Neuron (in vitro differentiated cells): ENCODE data around the gene HOXA4.

Experiments
- H2AFZ ChIP-seq: one replicate; pipeline ENCODE4 v1.6.1; 2013; ENCODE audit warnings: low read depth, mild to moderate bottlenecking, inconsistent platforms, low read length, moderate library complexity
- H3K27me3 ChIP-seq: one replicate; pipeline ENCODE4 v1.6.1; 2013; ENCODE audit warnings: low read length; ENCODE audit not compliant: insufficient read depth
- H3K36me3 ChIP-seq: one replicate; pipeline ENCODE4 v1.6.1; 2013; ENCODE audit warnings: low read length; ENCODE audit not compliant: insufficient read depth
- H3K4me1 ChIP-seq: one replicate; pipeline ENCODE4 v1.6.1; 2013; ENCODE audit warnings: low read length; ENCODE audit not compliant: insufficient read depth
- H3K4me3 ChIP-seq: 2 replicates; pipeline ENCODE4 v1.5.1; 2013; ENCODE audit warnings: mild to moderate bottlenecking, low read length, moderate library complexity
- H3K9me3 ChIP-seq: one replicate; pipeline ENCODE4 v1.6.1; 2013; ENCODE audit warnings: low read length

HOXA4 gene

DNA sequence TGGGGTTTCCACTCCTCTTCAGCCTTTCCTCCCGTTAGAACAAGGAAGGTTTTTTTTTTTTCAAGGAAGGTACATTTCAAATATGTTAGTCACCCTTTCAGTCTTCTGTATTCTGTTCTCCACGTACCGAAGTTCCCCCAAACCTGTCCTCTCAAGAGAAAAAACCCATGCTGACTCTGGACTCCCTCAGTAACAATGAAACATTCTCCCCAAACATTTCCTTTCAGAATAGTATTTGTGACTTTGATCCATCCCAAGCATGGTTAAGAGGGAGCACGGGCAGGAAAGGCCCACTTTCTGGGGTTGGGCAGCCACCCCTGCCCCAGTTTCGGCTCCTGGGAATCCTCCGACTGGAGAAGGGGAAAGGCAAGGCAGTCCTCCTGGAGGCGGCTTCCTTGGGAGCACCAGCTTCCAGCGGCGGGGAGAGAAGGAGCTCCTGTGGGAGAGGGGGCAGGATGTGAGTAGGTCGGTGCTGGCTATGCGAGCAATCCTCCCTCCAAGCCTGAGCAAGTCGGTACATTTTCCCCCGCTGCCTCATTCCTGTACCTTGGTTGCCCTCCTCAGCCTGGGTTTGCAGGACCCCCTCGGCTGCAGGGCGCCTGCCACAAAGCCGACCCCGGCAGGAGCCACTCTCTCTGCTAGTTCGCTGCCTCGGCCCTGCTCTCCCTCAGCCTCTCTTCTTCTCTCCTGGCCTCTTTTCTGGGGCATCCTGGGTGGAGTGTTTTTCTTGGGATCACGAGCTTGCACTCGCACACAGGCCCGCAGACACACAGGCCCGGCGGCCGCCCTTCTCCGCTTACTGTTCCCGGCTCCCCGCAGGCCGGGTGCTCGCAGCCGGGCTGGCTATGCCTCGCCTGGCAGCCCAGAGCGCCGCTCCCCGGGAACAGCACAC, 32.6 kb downstream of the HOXA4 start:
- Histone ChIP-seq H3K27me3 (peaks cover 97% of the 10 kb centered on the region), H3K4me1 (peaks cover 4% of the 10 kb centered on the region), H3K36me3 (no peaks in the 10 kb centered on the region), H2AFZ (no peak overlapping the region), H3K4me3 (no peak overlapping the region), H3K9me3 (peaks cover 2% of the 10 kb centered on the region)

DNA sequence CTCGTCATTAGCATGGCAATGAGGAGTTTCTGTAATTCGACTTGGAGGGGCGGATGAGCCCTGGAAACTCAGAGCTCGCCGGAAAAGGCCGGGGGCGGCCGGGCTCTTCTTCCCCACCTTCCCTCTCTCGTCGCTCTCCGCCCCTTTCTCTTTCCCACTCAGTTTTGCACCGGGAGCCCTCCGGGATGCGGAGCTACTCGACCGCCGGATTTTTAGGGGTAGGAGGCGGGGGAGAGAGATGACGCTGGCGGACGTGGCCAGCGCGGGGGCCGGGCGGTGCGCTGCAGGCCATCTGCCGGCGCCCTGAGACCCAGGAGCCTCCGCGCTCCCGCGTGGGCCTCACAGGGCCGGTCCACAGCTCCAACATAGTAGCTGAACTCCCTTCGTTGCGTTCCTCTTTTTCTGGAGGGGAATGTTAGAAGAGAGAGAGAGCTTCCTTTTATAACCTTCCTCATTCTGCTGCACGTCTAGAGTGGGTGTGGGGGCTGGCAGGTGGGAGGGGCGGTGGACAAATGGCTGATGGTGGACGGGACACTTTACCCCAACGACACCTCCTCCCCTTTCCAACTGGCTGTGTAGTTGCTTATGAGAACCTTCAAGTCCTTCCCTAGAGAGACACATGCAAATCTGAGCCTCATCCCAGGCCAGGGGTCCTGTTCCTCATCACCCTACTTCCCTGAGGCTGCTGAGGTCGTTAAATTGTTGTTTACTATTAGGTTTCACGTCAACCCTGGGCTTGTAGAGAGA, 33.6 kb downstream of the HOXA4 start:
- peaks cover 2% of the 10 kb centered on the region for H3K9me3 ChIP-seq
- peak overlapping the region; percentile 34 for H3K4me3 ChIP-seq
- peaks cover 93% of the 10 kb centered on the region for H3K27me3 ChIP-seq
- H3K4me1 ChIP-seq, result peaks cover 4% of the 10 kb centered on the region
- H3K36me3 ChIP-seq, result no peaks in the 10 kb centered on the region
- peak overlapping the region; percentile 80 for H2AFZ ChIP-seq

DNA sequence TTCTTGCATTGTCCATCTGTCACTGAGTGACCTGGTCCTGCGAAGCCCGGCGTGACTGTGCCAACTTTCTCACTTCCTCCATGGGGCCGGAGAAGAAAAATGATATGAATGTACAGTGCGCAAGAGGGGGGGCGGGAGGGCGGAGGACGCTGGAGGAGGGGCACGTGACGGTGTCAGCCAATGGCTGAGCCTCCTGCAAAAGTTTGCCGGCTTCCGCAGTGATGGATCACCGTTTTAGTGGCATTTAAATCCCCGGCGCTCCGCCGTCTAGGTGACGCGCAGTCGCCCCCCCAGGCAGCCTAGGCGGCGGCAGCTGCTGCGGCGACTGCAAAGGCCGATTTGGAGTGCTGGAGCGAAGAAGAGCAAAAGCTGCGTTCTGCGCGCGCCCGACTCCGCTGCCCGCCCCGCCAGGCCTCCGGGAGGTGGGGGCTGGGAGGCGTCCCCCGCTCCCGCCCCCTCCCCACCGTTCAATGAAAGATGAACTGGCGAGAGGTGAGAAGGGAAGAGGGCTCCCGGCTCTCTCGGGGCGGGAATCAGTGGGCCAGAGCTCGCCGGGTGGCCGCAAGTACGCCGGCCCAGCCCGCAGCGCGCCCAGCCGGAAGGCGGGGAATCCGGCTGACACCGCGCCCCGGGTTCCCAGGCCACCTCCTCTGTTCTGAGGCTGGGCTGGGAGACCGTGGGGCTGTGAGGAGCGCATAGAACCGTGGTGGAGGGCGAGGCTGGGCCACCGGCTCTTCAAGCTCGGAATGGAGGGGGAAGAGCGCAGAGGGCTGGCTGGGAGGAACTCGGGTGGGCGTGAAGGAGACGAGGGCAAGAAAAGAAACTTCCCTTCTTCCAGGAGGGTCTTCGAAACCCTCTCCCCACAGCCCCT, 34.4 kb downstream of the HOXA4 start, which contains the start of gene HOXA1:
TSS of gene HOXA1 (minus strand) at position 104 of the 871 bp plus-strand sequence. CDS start at position 16, 88 bp downstream.
- H3K9me3 ChIP-seq, result peaks cover 2% of the 10 kb centered on the region
- peak within 1 kb of the TSS; percentile 80 for H2AFZ ChIP-seq
- peaks cover 93% of the 10 kb centered on the region for H3K27me3 ChIP-seq
- H3K4me3 ChIP-seq, result peak within 1 kb of the TSS; percentile 34
- no peaks in the 10 kb centered on the region for H3K36me3 ChIP-seq
- peaks cover 4% of the 10 kb centered on the region for H3K4me1 ChIP-seq

DNA sequence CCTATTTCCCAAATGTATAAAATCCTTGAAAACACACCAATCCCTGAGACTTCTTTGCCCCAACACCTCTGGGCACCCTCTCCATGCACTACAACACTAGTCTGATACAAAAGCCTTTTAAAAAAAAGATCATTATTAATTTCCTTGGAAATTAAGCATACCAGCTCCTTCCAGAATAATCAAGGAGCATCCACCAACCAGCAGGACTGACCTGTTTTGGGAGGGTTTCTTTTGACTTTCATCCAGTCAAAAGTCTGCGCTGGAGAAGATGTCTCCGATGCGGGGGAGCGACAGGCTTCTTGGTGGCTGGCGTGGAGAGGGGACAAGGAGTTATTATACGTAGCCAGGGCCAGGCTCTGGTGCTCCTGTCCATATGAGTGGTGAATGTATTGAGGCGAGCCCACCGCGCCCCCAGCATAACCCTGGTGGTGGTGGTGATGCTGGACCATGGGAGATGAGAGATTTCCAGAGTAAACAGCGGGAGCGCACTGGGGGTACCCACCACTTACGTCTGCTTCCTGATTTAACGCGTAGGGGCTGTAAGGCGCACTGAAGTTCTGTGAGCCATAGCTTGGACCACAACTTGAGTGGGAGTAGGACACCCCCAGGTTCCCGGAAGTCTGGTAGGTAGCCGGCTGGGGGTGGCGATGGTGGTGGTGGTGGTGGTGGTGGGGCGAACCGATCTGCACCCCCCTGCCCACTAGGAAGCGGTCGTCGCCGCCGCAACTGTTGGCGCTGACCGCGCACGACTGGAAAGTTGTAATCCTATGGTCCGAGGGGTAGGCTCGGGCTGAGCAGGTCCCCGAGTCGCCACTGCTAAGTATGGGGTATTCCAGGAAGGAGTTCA, 35.3 kb downstream of the HOXA4 start:
- Histone ChIP-seq H2AFZ (no peak overlapping the region), H3K9me3 (peaks cover 2% of the 10 kb centered on the region), H3K4me1 (peaks cover 4% of the 10 kb centered on the region), H3K27me3 (peaks cover 90% of the 10 kb centered on the region), H3K4me3 (no peak overlapping the region), H3K36me3 (no peaks in the 10 kb centered on the region)

DNA sequence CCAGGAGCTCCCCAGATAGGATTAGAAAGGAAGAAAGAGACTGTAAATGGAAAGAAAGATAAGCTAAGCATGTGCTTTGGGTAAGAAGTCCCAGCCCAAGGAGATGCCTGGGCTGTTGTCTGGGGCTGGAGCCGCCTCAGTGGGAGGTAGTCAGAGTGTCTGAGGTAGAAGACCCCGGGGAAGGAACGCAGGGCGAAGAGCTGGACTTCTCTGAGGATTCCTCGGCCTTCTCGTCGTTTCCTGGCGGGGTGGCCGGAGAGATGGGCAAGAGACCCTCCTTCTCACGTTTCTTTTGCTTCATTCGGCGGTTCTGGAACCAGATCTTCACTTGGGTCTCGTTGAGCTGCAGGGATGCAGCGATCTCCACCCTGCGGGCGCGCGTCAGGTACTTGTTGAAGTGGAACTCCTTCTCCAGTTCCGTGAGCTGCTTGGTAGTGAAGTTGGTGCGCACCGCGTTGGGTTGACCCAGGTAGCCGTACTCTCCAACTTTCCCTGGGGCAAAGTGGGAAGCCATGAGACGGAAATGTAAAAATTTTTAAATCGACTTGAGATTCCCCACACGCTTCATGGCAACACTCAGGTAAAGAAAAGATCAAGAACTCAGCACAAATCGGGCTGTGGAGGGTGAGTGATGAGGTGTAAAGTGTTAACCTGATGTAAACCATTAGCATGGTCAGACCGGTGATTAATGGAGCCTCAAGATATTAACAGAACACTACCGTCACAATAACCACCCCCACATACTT, 36.1 kb downstream of the HOXA4 start:
- Histone ChIP-seq H3K4me3 (no peak overlapping the region), H3K27me3 (peaks cover 89% of the 10 kb centered on the region), H3K4me1 (peaks cover 4% of the 10 kb centered on the region), H2AFZ (no peak overlapping the region), H3K36me3 (no peaks in the 10 kb centered on the region), H3K9me3 (peaks cover 2% of the 10 kb centered on the region)

DNA sequence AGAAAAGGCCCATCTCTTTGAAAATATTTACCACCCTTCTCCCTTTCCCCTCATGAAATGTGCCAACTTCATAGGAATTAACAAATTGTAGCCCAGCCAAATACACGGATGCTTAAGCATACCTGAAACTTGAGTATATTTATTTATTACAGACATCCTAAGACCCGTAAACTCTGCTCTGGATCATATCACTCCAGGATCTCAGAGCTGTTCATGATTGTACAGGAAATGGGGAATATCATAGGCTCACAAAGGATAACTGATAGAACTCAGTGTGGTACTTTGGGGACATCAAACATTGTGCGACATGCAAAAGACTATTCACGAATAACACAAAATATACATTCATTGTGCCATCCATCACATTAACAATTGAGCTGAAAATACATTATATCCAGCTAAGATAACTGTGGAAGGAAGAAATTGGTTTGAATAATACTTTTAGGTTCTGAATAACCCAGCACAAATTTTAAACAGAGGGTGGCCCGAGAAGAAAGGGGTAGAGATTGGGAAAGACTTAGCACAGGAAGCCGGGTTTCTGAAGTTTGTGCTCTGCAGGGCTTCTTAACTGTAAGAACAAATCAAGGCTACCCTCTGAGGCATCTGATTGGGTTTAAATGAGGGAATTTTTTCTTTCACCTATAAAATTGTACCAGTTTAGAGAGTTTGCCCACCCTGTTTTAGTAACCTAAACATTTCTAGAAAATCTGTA, 37.2 kb downstream of the HOXA4 start:
- H3K4me3 ChIP-seq, result no peak overlapping the region
- H3K36me3 ChIP-seq, result no peaks in the 10 kb centered on the region
- peaks cover 4% of the 10 kb centered on the region for H3K4me1 ChIP-seq
- H3K27me3 ChIP-seq, result peaks cover 78% of the 10 kb centered on the region
- peaks cover 2% of the 10 kb centered on the region for H3K9me3 ChIP-seq
- no peak overlapping the region for H2AFZ ChIP-seq

DNA sequence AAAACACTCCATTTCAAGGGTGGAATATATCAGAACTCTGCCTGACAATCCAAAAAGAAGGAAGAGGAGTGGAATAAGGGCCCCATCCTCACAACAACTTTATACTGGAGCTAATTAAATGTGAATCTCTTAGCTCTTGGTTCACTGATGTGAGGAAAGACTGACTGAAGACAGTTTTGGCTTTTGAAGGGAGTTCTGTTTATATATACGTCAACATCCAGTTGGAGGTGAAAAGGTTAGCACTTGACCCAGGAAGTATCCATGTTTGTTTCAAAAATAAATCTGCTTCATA, 37.8 kb downstream of the HOXA4 start:
- H3K4me1 ChIP-seq, result peaks cover 4% of the 10 kb centered on the region
- H3K9me3 ChIP-seq, result peaks cover 2% of the 10 kb centered on the region
- no peak overlapping the region for H3K4me3 ChIP-seq
- no peaks in the 10 kb centered on the region for H3K36me3 ChIP-seq
- peaks cover 72% of the 10 kb centered on the region for H3K27me3 ChIP-seq
- H2AFZ ChIP-seq, result no peak overlapping the region

DNA sequence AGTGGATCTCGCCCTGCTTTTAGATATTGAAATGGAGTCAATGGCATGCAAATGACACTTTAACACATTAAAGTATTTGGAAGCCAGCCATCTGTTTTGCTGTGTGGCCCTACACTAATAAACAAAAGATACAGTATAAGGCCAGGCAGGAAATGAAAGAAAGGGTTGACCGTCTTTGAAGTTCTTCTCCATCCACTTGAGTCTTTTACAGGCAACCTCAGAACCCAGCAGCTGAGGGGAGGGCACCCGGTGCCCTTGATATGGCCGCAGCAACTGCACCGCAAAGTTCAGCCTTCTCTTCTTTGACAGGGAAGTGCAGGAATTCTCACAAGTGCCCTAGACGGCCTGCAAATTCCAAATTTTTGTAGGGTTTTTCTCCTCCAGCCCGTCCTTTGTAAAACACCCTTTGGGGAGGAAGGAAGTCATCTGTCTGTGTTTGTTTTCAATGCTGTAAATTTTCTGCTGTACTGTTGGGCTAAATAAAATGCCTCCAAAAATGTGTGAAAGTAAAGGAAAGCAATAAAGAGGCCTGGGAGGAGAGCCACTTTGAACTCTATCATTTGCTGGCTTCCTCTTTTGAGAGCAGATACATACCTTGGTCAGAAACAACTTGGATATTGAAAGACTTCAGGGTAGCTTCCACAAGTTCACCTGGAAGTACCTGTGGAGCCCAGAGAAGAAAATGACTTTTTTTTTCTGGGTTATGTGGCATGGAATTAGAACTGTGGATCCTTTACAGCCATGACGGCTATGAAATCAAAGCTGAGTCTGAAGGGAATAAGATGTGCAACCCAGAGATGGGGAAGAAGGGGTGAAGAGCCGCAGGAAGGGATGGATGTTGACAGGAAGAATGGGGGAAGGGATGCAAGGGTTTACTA, 38.4 kb downstream of the HOXA4 start:
- peaks cover 2% of the 10 kb centered on the region for H3K9me3 ChIP-seq
- H2AFZ ChIP-seq, result no peak overlapping the region
- H3K27me3 ChIP-seq, result peaks cover 66% of the 10 kb centered on the region
- H3K4me3 ChIP-seq, result no peak overlapping the region
- peaks cover 4% of the 10 kb centered on the region for H3K4me1 ChIP-seq
- no peaks in the 10 kb centered on the region for H3K36me3 ChIP-seq

DNA sequence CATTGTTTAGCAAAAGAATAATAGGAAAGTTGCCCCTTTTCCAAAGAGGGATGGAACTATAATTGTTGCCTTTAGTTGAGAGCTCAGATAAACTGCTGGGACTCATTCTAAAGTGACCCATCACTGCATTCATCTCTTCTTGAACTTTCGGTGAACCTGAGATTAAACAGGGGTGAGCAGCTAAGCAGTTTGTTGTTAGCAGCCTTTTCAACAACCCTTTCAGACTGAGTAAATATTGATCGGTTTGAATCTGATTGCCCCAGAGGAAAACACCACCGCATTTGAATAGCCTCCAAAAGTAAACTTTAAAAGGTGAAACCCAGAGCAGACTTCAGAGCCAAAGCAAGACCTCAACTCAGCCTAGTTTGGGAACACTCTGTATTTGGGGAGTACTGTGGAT, 39.5 kb downstream of the HOXA4 start:
- H3K4me1 ChIP-seq, result no peaks in the 10 kb centered on the region
- H3K4me3 ChIP-seq, result no peak overlapping the region

DNA sequence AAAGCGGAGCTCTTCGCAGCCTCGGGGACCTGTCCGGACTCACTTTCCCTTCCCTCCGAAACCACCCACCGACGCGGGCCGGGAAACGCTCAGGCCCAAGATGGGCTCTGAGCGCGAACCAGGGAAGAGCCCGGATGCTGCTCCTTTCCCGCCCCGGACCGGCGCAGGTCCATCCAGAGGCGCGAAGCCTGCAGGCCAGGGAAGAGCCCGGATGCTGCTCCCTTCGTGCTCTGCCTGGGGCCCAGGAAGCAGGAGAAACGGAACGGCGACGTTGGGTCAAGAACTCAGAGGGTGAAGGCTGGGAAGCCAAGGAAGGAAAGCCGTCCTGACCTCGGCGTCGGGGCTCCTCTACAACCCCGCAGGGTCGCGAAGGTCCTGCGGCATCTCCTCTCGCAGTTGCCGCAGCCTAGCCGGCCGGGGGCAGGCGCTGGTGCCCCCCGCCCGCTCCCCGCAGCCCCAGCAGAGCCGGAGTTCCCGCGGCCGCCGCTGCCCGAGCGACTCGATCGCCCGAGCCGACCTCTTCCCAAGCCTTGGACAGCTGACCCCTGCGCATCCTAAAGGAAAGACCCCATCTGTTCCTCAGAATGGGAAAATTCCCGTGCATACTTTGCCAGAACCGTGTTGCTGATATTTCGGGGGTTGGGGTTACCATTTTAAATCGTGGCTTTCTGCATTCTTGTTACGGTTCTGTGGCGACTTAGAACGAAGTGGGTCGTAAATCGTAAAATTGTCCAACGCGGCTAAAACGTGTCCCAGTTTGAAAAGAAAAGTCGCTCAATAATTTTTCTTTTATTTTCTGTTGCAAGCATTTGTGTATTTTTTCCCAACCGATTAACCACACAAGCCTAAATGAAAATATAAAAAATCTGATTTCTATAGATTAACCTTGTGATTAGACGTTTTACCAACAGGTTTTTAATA, 42.3 kb downstream of the HOXA4 start:
- Histone ChIP-seq H3K36me3 (no peaks in the 10 kb centered on the region), H3K27me3 (peaks cover 29% of the 10 kb centered on the region), H2AFZ (no peak overlapping the region), H3K9me3 (no peaks in the 10 kb centered on the region), H3K4me3 (no peak overlapping the region), H3K4me1 (no peaks in the 10 kb centered on the region)

More for the DNA sequence above, 39.5 kb downstream of the HOXA4 start:
- Histone ChIP-seq H2AFZ (no peak overlapping the region), H3K27me3 (peaks cover 56% of the 10 kb centered on the region), H3K9me3 (peaks cover 2% of the 10 kb centered on the region), H3K36me3 (no peaks in the 10 kb centered on the region)
